ENCODE results near the gene FAM110A.

The FAM110A gene

DNA sequence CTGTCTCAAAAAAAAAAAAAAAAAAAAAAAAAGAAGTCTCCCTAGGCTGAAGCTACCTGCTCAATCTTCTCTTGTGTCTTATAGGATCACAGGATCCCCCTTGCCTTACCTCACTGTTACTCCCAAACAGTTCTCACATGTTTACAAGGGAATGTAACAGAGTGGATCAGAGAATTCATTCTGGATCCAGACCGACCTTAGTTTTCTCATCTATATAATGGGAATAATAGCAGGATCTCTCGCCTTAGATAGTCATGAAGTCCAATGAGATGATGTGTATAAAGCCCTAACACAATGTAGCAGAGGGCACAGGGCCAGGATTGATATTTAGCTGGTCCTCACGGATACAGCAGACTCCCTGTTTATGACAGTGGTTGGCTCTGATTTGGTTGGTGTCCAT is 2.3 kb upstream of the FAM110A start:
- no peaks in the 10 kb centered on the region for H3K27me3 Mint-ChIP-seq
- H3K4me3 Mint-ChIP-seq: no peak overlapping the region
- no peaks in the 10 kb centered on the region for H3K9me3 Mint-ChIP-seq
- H3K36me3 Mint-ChIP-seq (ENCODE audit: low read depth): no peaks in the 10 kb centered on the region
- H3K27ac Mint-ChIP-seq: no peak overlapping the region
- H3K4me1 Mint-ChIP-seq (ENCODE audit: low read depth): peaks cover 27% of the 10 kb centered on the region

DNA sequence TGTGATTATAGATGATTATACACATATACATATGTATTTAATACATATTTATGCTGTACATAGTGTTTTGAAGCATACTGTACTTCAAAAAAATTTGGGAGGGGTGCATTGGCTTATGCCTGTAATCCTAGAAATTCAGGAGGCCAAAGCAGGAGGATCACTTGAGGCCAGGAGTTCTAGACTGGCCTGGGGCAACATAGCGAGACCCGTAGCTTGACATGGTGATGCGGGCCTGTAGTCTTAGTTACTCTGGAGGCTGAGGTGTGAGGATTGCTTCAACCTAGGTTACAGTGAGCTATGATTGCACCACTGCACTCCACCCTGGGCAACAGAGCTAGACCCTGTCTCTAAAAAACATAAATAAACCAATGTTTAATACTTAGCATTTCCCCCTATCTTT is 1.6 kb upstream of the FAM110A start:
- H3K4me3 Mint-ChIP-seq: no peak overlapping the region
- H3K9me3 Mint-ChIP-seq: no peaks in the 10 kb centered on the region
- H3K4me1 Mint-ChIP-seq (ENCODE audit: low read depth): peaks cover 34% of the 10 kb centered on the region
- H3K36me3 Mint-ChIP-seq (ENCODE audit: low read depth): no peaks in the 10 kb centered on the region
- no peak overlapping the region for H3K27ac Mint-ChIP-seq
- H3K27me3 Mint-ChIP-seq: no peaks in the 10 kb centered on the region

DNA sequence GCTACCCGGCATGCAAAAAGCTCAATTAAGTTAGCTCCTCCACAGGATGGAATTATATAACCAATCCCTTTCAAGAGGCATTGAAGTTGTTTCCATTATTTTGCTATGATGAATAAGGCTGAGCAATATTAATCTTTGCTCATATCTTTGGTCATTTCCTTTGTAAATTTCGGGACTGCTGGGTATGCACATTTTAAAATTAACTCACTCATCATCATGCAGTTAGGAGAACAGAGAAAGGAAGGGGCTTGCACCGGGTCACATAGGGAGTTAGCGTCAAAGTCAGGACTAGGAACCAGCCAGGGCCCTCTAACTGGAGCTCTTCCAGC is 430 bp upstream of the FAM110A start:
- H3K4me3 Mint-ChIP-seq: peak overlapping the region; percentile 83
- no peaks in the 10 kb centered on the region for H3K27me3 Mint-ChIP-seq
- H3K36me3 Mint-ChIP-seq (ENCODE audit: low read depth): no peaks in the 10 kb centered on the region
- H3K9me3 Mint-ChIP-seq: no peaks in the 10 kb centered on the region
- peak overlapping the region; percentile 81 for H3K27ac Mint-ChIP-seq
- peaks cover 45% of the 10 kb centered on the region for H3K4me1 Mint-ChIP-seq (ENCODE audit: low read depth)

DNA sequence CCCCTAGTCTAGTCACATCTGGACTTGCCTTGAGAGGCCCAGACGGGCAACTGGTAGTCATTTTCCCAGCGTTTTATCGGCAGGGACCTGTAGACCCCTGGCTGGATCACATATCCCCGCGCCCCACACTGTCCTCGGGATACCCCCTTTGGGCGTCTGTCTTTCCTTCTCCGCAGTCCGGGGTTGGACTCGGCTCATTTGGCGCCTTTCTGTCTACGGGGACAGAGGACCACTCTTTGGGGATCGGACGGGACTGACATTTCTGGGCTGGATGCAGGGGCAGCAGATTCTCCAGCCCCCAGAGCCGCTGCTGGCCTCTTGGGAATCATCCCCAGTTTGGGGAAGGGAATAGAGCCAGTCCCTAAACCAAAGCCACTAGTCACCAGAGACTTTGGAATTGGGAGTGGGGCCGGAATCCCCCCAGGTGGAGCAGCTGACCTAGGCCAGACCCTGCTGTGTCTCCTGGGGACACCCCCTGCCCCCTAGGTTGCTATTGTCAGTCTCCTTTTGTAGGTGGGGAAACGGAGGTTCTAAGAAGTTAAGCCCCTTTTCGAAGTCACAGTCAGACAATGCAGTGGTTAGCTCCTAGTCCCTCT is 734 bp downstream of the FAM110A start:
- Mint-ChIP-seq H3K4me1 (ENCODE audit: low read depth) (peaks cover 51% of the 10 kb centered on the region), H3K27ac (peak overlapping the region; percentile 76), H3K36me3 (ENCODE audit: low read depth) (peaks cover 5% of the 10 kb centered on the region), H3K4me3 (peak overlapping the region; percentile 83), H3K27me3 (no peaks in the 10 kb centered on the region), H3K9me3 (no peaks in the 10 kb centered on the region)

DNA sequence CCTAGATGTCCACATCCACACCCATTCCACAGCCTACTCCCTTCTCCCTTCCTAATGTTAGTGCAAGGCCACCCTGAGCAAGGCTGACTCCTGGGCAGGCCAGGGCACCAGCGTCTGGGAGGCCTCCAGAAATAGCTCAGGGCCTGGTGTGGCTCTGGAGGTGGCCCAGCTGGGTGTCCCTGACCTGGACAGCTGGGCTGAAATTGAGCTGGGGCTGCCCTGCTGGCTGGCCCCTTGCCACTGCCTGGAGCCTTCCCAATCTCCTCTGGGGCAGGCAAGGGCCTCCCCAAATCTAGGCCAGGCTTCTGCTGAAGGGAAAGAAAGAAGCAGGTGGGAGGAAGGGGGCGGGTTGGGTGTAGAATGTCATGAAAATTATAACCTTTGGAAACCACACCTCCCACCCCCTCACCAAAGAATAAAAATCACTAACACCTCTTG is 2.1 kb downstream of the FAM110A start:
- Mint-ChIP-seq H3K27me3 (no peaks in the 10 kb centered on the region), H3K36me3 (ENCODE audit: low read depth) (peaks cover 5% of the 10 kb centered on the region), H3K4me3 (peak overlapping the region; percentile 66), H3K4me1 (ENCODE audit: low read depth) (peaks cover 51% of the 10 kb centered on the region), H3K27ac (peak overlapping the region; percentile 61), H3K9me3 (no peaks in the 10 kb centered on the region)

DNA sequence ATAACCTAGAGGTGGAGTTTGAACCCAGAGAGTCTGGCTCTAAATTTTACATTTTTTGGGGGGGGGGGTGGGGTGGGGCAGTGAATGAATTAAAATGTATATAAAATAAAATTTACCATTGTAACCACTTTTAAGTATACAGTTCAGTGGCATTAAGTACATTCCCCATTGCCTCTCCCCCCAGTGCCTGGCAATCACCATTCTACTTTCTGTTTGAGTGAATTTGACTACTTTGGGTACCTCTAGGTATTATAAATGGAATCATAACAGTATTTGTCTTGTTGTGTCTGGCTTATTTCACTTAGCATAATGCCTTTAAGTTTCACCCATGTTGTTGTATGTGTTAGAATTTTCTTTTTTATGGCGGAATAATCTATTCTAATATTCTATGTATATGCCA is 2.7 kb downstream of the FAM110A start:
- peaks cover 51% of the 10 kb centered on the region for H3K4me1 Mint-ChIP-seq (ENCODE audit: low read depth)
- peak overlapping the region; percentile 15 for H3K4me3 Mint-ChIP-seq
- H3K27me3 Mint-ChIP-seq: no peaks in the 10 kb centered on the region
- H3K9me3 Mint-ChIP-seq: no peaks in the 10 kb centered on the region
- H3K36me3 Mint-ChIP-seq (ENCODE audit: low read depth): peaks cover 5% of the 10 kb centered on the region
- H3K27ac Mint-ChIP-seq: peak overlapping the region; percentile 61

DNA sequence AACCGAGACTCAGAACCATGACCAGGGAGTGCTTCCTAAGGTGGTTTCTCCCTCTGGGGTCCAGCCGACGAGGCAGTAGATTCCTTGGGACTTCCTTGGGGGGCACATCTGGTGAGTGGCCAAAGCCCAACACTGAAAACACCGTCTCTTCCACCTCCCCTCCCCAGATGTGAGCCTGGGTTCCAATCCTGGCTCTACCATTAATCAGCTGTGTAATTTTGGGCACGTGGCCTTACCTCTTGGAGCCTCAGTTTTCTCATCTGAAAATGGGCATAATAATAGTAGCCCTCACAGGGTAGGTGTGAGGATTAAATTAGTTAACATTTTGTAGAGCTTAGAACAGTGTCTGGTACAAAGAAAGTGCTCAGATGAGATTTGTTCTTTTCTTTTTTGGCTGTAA is 5.5 kb downstream of the FAM110A start:
- Mint-ChIP-seq H3K36me3 (ENCODE audit: low read depth) (peaks cover 5% of the 10 kb centered on the region), H3K4me3 (no peak overlapping the region), H3K9me3 (no peaks in the 10 kb centered on the region), H3K27me3 (no peaks in the 10 kb centered on the region), H3K4me1 (ENCODE audit: low read depth) (peaks cover 54% of the 10 kb centered on the region), H3K27ac (no peak overlapping the region)

DNA sequence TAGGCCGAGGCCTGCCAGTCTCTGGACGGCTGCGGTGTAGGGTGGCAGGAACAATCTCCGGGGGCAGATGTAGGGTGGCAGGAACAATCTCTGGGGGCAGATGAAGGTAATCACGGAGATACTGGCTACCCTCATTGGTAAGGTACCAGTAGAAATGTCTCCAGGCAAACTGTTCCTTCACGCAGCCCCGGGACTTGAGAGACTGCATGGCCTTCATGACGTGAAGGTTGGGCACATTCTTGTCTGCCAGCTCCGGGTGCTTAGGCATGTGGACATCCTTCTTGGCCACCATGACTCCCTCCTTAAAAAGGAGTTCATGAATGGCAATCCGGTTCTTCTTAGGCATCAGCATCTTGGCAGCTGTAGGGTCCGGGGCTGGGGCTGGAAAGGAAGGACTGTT is 6.1 kb downstream of the FAM110A start:
- Mint-ChIP-seq H3K4me3 (no peak overlapping the region), H3K27me3 (no peaks in the 10 kb centered on the region), H3K27ac (no peak overlapping the region), H3K36me3 (ENCODE audit: low read depth) (peaks cover 5% of the 10 kb centered on the region), H3K9me3 (no peaks in the 10 kb centered on the region), H3K4me1 (ENCODE audit: low read depth) (peaks cover 54% of the 10 kb centered on the region)

DNA sequence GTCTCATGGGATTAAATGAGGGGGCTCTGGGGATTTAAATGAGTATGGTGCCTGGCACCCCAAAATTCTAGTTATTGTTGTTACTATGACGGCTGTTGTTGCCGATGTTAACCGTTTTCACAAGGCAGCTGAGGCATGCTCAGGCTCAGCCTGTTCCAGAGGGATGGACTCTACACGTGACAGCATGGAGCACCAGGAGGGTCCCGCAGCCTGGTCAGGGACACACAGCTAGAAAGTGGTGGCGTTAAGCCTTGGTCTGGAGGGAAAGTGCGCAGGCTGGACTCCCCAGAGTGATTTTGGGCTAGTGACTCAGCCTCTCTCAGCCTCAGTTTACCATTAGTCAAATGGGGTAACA is 7.0 kb downstream of the FAM110A start:
- Mint-ChIP-seq H3K4me1 (ENCODE audit: low read depth) (peaks cover 47% of the 10 kb centered on the region), H3K9me3 (no peaks in the 10 kb centered on the region), H3K27ac (no peak overlapping the region), H3K36me3 (ENCODE audit: low read depth) (peaks cover 5% of the 10 kb centered on the region), H3K27me3 (no peaks in the 10 kb centered on the region), H3K4me3 (peak overlapping the region; percentile 57)

DNA sequence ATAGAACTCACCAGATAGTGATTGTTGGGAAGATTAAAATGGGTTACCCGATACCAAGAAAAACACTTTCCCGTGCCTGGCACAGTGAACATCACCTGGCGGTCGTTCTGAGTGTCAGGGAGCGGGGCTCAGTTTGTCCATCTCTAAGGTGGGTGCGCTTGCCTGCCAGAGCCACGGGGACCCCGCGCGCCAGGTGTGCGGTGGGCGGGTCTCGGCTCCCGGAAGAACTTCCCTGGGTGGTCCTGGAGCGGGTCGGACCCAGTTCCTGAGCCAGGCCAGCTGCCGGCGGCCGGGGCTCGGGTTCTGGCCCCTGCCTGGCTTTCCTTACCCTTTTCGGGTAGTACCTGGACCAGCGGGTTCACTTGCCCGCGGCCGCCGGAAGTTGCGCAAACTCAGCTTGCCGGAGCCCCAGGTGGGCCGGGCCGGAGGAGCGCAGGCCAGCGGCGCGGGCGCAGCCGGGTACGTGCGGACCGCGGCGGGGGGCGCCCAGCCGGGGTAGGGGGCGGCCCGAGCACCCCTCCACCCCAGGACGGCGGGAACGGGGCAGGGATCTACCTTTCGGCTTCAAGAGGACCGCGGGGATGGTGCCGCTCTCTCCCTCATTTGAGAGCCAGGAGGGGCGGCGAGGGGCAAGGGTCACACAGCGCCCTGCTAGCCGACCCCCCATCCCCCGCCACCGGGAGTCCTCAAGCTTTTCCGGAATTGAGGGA is 7.5 kb downstream of the FAM110A start:
- peak overlapping the region; percentile 76 for H3K4me3 Mint-ChIP-seq
- peaks cover 5% of the 10 kb centered on the region for H3K36me3 Mint-ChIP-seq (ENCODE audit: low read depth)
- H3K9me3 Mint-ChIP-seq: no peaks in the 10 kb centered on the region
- H3K4me1 Mint-ChIP-seq (ENCODE audit: low read depth): peaks cover 47% of the 10 kb centered on the region
- H3K27me3 Mint-ChIP-seq: no peaks in the 10 kb centered on the region
- no peak overlapping the region for H3K27ac Mint-ChIP-seq

DNA sequence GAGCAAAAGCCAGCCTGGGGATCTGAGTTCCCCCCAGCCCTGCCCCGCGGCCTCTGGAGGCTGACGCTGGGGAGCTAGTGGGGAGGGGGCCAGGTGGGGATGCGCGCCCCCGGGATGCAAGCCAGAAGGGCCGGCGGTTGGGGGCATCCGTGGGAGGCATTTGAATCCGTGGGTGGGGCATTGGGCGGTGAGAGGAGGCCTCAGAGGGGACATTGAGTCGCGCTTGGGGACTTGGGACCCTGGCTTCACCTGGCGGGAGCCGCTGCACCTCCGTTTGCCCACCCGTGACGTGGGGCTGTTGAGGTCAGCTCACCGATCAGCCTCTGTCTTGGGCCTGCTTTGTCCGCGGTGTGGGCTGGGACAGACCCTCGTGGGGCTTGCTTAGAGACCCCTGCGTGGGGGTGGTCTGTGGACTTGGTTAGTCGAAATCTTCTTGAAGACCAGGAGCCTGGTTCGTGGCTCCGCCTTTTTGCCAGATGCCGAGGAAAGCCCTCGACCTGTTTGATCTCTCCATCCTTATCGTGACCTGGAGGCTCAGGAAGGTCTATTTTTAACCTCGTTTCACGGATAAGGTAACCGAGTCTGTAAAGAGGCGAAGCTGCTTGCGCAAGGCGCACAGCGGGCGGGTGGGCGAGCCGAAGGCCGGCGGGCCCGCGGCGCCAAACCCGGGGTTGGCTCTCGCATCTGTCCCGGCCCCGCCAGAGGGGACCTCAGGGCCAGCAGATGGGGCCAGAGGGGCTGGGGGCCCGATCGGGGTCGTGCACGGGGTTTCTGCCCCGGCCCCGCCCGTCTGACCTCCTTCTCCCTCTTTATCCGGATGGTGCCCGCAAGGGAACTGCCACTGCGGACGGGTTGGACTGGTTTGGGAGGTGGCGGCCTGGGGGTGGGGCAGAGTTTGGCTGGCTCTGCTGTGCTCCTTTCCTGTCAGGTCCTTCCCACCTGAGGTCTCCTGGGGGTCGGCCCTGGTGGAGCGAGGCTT is 8.3 kb downstream of the FAM110A start:
- Mint-ChIP-seq H3K27ac (no peak overlapping the region), H3K4me3 (peak overlapping the region; percentile 76), H3K36me3 (ENCODE audit: low read depth) (peaks cover 5% of the 10 kb centered on the region), H3K27me3 (no peaks in the 10 kb centered on the region), H3K9me3 (no peaks in the 10 kb centered on the region), H3K4me1 (ENCODE audit: low read depth) (peaks cover 47% of the 10 kb centered on the region)

DNA sequence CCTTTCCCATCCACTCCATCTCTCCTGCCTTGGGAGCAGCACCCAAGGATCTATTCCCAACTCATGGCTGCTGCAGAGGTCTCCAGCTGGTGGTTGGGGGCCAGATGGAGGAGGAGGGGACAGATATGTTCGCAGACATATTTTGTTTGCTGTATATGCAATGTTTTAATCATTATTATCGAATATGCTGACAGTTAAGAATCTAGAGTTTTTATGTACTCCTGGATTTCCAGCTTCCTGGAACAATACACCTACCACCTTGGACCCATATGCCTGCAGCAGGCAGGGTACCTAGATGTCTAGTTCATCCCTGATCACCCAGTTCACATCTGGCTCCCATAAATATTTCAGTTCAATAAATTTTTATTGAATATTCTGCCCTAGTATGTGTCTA is 9.0 kb downstream of the FAM110A start:
- H3K36me3 Mint-ChIP-seq (ENCODE audit: low read depth): peaks cover 5% of the 10 kb centered on the region
- no peak overlapping the region for H3K27ac Mint-ChIP-seq
- H3K4me1 Mint-ChIP-seq (ENCODE audit: low read depth): peaks cover 47% of the 10 kb centered on the region
- H3K27me3 Mint-ChIP-seq: no peaks in the 10 kb centered on the region
- H3K9me3 Mint-ChIP-seq: no peaks in the 10 kb centered on the region
- H3K4me3 Mint-ChIP-seq: no peak overlapping the region

DNA sequence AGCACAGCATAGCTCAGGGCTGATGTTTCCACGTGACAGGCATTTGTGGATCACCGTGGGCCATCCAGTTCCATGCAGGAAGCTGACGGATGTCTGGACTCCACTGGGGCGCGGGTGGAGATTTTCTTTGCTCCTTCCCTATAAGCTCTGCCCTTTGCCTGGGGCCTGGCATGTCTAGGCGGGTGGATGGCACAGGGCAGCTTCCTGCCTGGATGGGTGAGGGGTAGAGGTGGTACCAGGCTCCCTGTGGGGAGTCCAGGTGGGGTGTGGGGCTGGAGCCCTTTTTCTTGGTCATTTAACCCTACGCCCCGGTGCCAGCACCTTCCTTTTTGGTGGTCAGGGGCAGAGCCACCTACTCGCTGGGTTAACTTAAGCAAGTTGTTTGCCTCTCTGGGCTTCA is 10.4 kb downstream of the FAM110A start:
- no peaks in the 10 kb centered on the region for H3K36me3 Mint-ChIP-seq (ENCODE audit: low read depth)
- no peaks in the 10 kb centered on the region for H3K27me3 Mint-ChIP-seq
- H3K4me1 Mint-ChIP-seq (ENCODE audit: low read depth): peaks cover 40% of the 10 kb centered on the region
- H3K27ac Mint-ChIP-seq: no peak overlapping the region
- no peaks in the 10 kb centered on the region for H3K9me3 Mint-ChIP-seq
- H3K4me3 Mint-ChIP-seq: no peak overlapping the region

DNA sequence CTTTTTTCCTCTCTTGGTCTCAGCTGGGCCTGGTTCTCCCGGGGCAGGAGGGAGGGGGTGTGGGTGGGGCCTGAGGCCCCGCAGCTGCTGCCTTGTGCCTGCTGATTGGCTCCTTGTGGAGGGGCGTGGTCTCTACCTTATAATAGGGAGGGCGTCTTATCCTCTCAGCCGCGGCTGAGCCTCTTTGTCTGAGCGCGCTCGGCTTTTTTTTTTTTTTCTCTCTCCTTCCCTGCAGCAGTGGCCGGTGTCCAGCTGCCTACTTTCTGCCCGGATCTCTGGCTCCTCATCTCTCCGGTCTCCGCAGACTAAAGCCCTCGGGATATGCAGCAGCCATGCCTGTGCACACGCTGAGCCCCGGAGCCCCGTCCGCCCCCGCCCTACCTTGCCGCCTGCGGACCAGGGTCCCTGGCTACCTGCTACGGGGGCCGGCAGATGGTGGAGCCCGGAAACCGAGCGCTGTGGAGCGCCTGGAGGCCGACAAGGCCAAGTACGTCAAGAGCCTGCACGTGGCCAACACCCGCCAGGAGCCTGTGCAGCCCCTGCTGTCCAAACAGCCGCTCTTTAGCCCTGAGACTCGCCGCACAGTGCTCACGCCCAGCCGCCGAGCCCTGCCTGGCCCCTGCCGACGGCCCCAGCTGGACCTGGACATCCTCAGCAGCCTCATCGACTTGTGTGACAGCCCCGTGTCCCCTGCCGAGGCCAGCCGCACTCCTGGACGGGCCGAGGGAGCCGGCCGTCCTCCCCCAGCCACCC is 11.1 kb downstream of the FAM110A start:
- Mint-ChIP-seq H3K36me3 (ENCODE audit: low read depth) (no peaks in the 10 kb centered on the region), H3K27ac (peak overlapping the region; percentile 49), H3K27me3 (no peaks in the 10 kb centered on the region), H3K9me3 (no peaks in the 10 kb centered on the region), H3K4me1 (ENCODE audit: low read depth) (peaks cover 40% of the 10 kb centered on the region), H3K4me3 (peak overlapping the region; percentile 79)
